Neural progenitor cell (in vitro differentiated cells): Measurements from ENCODE around the gene VWA3B.

ENCODE experiments used
- EZH2 ChIP-seq: fragments of 200-600 bp; sonication (generic); IDR thresholded peaks from 2 replicates; pipeline ENCODE4 v1.6.1; 2017; ENCODE audit warnings: antibody characterized with exemption, mild to moderate bottlenecking, moderate library complexity
- EZH2phosphoT487 ChIP-seq: fragments of 200-600 bp; sonication (generic); IDR thresholded peaks from 2 replicates; pipeline ENCODE4 v1.6.1; 2017; ENCODE audit warnings: antibody characterized with exemption
- TF ChIP-seq, protein P1 (sequence below): fragments of 200-600 bp; sonication (generic); IDR thresholded peaks from 2 replicates; pipeline ENCODE4 v1.5.1; 2017; ENCODE audit warnings: antibody characterized with exemption, mild to moderate bottlenecking

GRCh38 chr2:98164256-98164655, 77.3 kb downstream of the VWA3B start:
- TF ChIP-seq, protein P1, sequence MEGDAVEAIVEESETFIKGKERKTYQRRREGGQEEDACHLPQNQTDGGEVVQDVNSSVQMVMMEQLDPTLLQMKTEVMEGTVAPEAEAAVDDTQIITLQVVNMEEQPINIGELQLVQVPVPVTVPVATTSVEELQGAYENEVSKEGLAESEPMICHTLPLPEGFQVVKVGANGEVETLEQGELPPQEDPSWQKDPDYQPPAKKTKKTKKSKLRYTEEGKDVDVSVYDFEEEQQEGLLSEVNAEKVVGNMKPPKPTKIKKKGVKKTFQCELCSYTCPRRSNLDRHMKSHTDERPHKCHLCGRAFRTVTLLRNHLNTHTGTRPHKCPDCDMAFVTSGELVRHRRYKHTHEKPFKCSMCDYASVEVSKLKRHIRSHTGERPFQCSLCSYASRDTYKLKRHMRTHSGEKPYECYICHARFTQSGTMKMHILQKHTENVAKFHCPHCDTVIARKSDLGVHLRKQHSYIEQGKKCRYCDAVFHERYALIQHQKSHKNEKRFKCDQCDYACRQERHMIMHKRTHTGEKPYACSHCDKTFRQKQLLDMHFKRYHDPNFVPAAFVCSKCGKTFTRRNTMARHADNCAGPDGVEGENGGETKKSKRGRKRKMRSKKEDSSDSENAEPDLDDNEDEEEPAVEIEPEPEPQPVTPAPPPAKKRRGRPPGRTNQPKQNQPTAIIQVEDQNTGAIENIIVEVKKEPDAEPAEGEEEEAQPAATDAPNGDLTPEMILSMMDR: no peak
- no peak for TF ChIP-seq EZH2
- no peak for TF ChIP-seq EZH2phosphoT487
